Progenitor cell of endocrine pancreas (in vitro differentiated cells): ENCODE measurements around the gene CTNNA2. TPM values are rescaled to one million over a fixed set of nuclear protein-coding genes. Genes with fewer than 3 reads are reported as not detected.

Source experiments
- DNase-seq: peaks from one replicate; pipeline ENCODE4 v3.0.0; 2021; ENCODE audit warnings: low spot score; ENCODE audit not compliant: unreplicated experiment
- H3K27ac Mint-ChIP-seq: 2 replicates; pipeline ENCODE4 v1.8.0; 2021; ENCODE audit warnings: mild to moderate bottlenecking, moderate library complexity, mixed read lengths
- H3K27me3 Mint-ChIP-seq: 2 replicates; pipeline ENCODE4 v1.8.0; 2021; ENCODE audit warnings: mixed read lengths
- H3K36me3 Mint-ChIP-seq: 2 replicates; pipeline ENCODE4 v1.8.0; 2022; ENCODE audit warnings: mixed read lengths; ENCODE audit not compliant: insufficient read depth
- H3K4me1 Mint-ChIP-seq: 2 replicates; pipeline ENCODE4 v1.8.0; 2021; ENCODE audit warnings: low read depth, mixed read lengths
- H3K4me3 Mint-ChIP-seq: 2 replicates; pipeline ENCODE4 v1.8.0; 2021; ENCODE audit warnings: low read depth, mild to moderate bottlenecking, moderate library complexity, mixed read lengths
- H3K9me3 Mint-ChIP-seq: 2 replicates; pipeline ENCODE4 v1.8.0; 2021; ENCODE audit warnings: low read depth, mixed read lengths
- CTCF ChIP-seq: fragments of 200-600 bp; sonication (generic); IDR thresholded peaks from one replicate; pipeline ENCODE4 v1.5.0; 2021; ENCODE audit warnings: antibody characterized with exemption, mild to moderate bottlenecking; ENCODE audit not compliant: unreplicated experiment
- total RNA-seq: library from RNA; stranded (reverse); gene quantifications from 2 replicates; pipeline ENCODE4 v1.2.1, GENCODE V29; 2021

Gene CTNNA2
- total RNA-seq, 1 donor from 2014 or later = 10.2 TPM

- no peaks in the 10 kb centered on the region for H3K4me1 Mint-ChIP-seq
- DNase-seq = no peak
- no peaks in the 10 kb centered on the region for H3K27me3 Mint-ChIP-seq
- H3K27ac Mint-ChIP-seq = no peak overlapping the region
- TF ChIP-seq CTCF = no peak
- H3K4me3 Mint-ChIP-seq = no peak overlapping the region
- no peaks in the 10 kb centered on the region for H3K9me3 Mint-ChIP-seq
- H3K36me3 Mint-ChIP-seq = no peaks in the 10 kb centered on the region
Observed at GRCh38 chr2:80153768-80154167, 640.9 kb downstream of the CTNNA2 start.

- Mint-ChIP-seq H3K27ac (no peak overlapping the region), H3K4me1 (no peaks in the 10 kb centered on the region), H3K9me3 (peaks cover 2% of the 10 kb centered on the region), H3K27me3 (no peaks in the 10 kb centered on the region), H3K4me3 (no peak overlapping the region), H3K36me3 (no peaks in the 10 kb centered on the region)
- DNase-seq = no peak
- no peak for TF ChIP-seq CTCF
Observed at GRCh38 chr2:80154231-80154915, 641.5 kb downstream of the CTNNA2 start.

GRCh38 chr2:80164375-80164774, 651.5 kb downstream of the CTNNA2 start:
- Mint-ChIP-seq H3K4me3 (no peak overlapping the region), H3K4me1 (peaks cover 10% of the 10 kb centered on the region), H3K36me3 (no peaks in the 10 kb centered on the region), H3K27me3 (no peaks in the 10 kb centered on the region), H3K9me3 (peaks cover 10% of the 10 kb centered on the region), H3K27ac (no peak overlapping the region)
- TF ChIP-seq CTCF = no peak
- no peak for DNase-seq

GRCh38 chr2:80166483-80167171, 653.8 kb downstream of the CTNNA2 start:
- H3K27me3 Mint-ChIP-seq = no peaks in the 10 kb centered on the region
- DNase-seq = no peak
- H3K9me3 Mint-ChIP-seq = no peaks in the 10 kb centered on the region
- peaks cover 10% of the 10 kb centered on the region for H3K4me1 Mint-ChIP-seq
- no peak overlapping the region for H3K4me3 Mint-ChIP-seq
- no peak for TF ChIP-seq CTCF
- H3K27ac Mint-ChIP-seq = no peak overlapping the region
- H3K36me3 Mint-ChIP-seq = no peaks in the 10 kb centered on the region

- no peak for DNase-seq
- no peak overlapping the region for H3K27ac Mint-ChIP-seq
- no peak for TF ChIP-seq CTCF
- H3K27me3 Mint-ChIP-seq = no peaks in the 10 kb centered on the region
- no peaks in the 10 kb centered on the region for H3K9me3 Mint-ChIP-seq
- H3K4me1 Mint-ChIP-seq = peaks cover 10% of the 10 kb centered on the region
- H3K36me3 Mint-ChIP-seq = no peaks in the 10 kb centered on the region
- H3K4me3 Mint-ChIP-seq = no peak overlapping the region
Observed at GRCh38 chr2:80167284-80167808, 654.5 kb downstream of the CTNNA2 start.
